GM11168 (cell line): Measurements from ENCODE around the gene TSHR.
"Not testable (repeated sequence)": the region's sequence is repeated elsewhere in the genome, so short reads cannot be mapped to it uniquely, and the experiment has no call there.

Source experiments
- in situ Hi-C: fragments of 300-500 bp; cut with MboI; formaldehyde crosslinking; loops from one replicate; pipeline ENCODE4 v1.12.0; 2022; ENCODE audit warnings: low sequenced_read_pairs; ENCODE audit not compliant: unreplicated experiment

Gene TSHR

GRCh38 chr14:80987235-80988032, 32.0 kb downstream of the TSHR start:
- in situ Hi-C loops = loop anchor here (25.0 kb wide), 1 partner anchor 475 kb away; no protein-coding TSS in a partner anchor

GRCh38 chr14:80988192-80988591, 32.8 kb downstream of the TSHR start:
- in situ Hi-C loops = loop anchor here (25.0 kb wide), 1 partner anchor 474 kb away; no protein-coding TSS in a partner anchor

GRCh38 chr14:80988735-80989429, 33.5 kb downstream of the TSHR start:
- in situ Hi-C loops = loop anchor here (25.0 kb wide), 1 partner anchor 473 kb away; no protein-coding TSS in a partner anchor

GRCh38 chr14:80992580-80992979, 37.2 kb downstream of the TSHR start:
- in situ Hi-C loops = loop anchor here (5.0 to 25.0 kb wide), 2 partner anchors 170 to 470 kb away; no protein-coding TSS in a partner anchor

GRCh38 chr14:80996049-80996901, 40.9 kb downstream of the TSHR start:
- in situ Hi-C loops = loop anchor here (25.0 kb wide), 1 partner anchor 466 kb away; no protein-coding TSS in a partner anchor

- in situ Hi-C loops = no loop called here
Measured at GRCh38 chr14:81001447-81001846, 46.0 kb downstream of the TSHR start.

- in situ Hi-C loops = no loop called here
Measured at GRCh38 chr14:81004575-81004974, 49.2 kb downstream of the TSHR start.

- in situ Hi-C loops = no loop called here
Measured at GRCh38 chr14:81005540-81006228, 50.3 kb downstream of the TSHR start.

- in situ Hi-C loops = no loop called here
Measured at GRCh38 chr14:81006266-81006665, 50.8 kb downstream of the TSHR start.

- in situ Hi-C loops = no loop called here
Measured at GRCh38 chr14:81007131-81007530, 51.7 kb downstream of the TSHR start.

GRCh38 chr14:81009346-81009745, 53.9 kb downstream of the TSHR start:
- in situ Hi-C loops = no loop called here

GRCh38 chr14:81018251-81018650, 62.8 kb downstream of the TSHR start:
- in situ Hi-C loops = no loop called here

GRCh38 chr14:81018684-81019083, 63.3 kb downstream of the TSHR start:
- in situ Hi-C loops = no loop called here

GRCh38 chr14:81019113-81019512, 63.7 kb downstream of the TSHR start:
- in situ Hi-C loops = not testable (repeated sequence)

- in situ Hi-C loops = no loop called here
Measured at GRCh38 chr14:81023095-81023710, 67.8 kb downstream of the TSHR start.

GRCh38 chr14:81028461-81028860, 73.0 kb downstream of the TSHR start:
- in situ Hi-C loops = no loop called here

GRCh38 chr14:81031488-81031887, 76.1 kb downstream of the TSHR start:
- in situ Hi-C loops = no loop called here

- in situ Hi-C loops = no loop called here
Measured at GRCh38 chr14:81033698-81034240, 78.3 kb downstream of the TSHR start.

GRCh38 chr14:81042438-81042837, 87.0 kb downstream of the TSHR start:
- in situ Hi-C loops = no loop called here
